Measurements from ENCODE around the gene RAB7A. TPM values are rescaled to one million over a fixed set of nuclear protein-coding genes. Genes with fewer than 3 reads are reported as not detected.

RAB7A gene
- total and polyA plus RNA-seq, 4 donors = 127 to 271 (median 209) TPM

DNA sequence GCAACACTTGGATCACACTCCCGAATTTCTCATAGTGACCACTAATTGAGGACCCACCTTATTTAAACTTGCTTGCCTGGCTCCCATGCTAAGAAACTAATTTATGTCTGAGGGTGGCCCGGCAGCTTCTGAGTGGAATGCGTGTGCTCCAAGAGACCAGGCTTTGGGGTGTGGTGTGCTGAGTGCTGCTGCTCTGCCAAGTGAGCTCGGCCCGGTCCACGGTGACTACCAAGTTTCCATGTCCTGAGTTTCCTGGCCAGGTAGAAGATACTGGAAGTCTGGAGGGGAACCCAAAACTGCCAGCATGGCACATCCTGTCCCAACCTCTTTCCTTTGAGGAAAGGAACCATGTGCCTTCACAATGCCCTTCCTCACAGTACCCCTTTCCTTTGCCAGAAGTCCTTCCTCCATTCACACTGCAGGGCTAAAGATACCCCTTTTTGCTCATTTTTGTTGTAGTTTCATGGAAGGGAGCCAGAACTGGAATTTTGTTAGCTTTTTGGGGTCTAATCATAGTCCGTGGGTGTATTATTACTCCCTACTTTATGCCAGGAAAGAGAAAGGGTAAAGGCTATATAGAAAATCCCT is 94.4 kb downstream of the RAB7A start:
- no peak for DNase-seq
- no peak for ATAC-seq (ENCODE audit: insufficient read depth, low FRiP score)
- H3K4me1 ChIP-seq (ENCODE audit: control insufficient read depth in 5 of 5, insufficient read depth in 5 of 5, low read length in 5 of 5) = peaks cover 0 to 10% (median 0%) of the 10 kb centered on the region in 5 donors
- no peak overlapping the region for H3K9ac ChIP-seq (ENCODE audit: insufficient read depth in 1 of 2, low read length in 2 of 2)
- WGBS, 2 donors = 87 to 98% methylated on average over 7 of the region's 7 CpGs
- H3K36me3 ChIP-seq (ENCODE audit: control insufficient read depth in 4 of 4, insufficient read depth in 4 of 4, low read length in 4 of 4) = peaks cover 3 to 31% (median 15%) of the 10 kb centered on the region in 4 donors
- peaks cover 0 to 2% (median 0%) of the 10 kb centered on the region in 4 donors for H3K9me3 ChIP-seq (ENCODE audit: control insufficient read depth in 4 of 4, insufficient read depth in 3 of 4, low read length in 3 of 4)
- no peaks in the 10 kb centered on the region for H3K27me3 ChIP-seq (ENCODE audit: control insufficient read depth in 3 of 3, insufficient read depth in 3 of 3, low read length in 2 of 3)
- no peak for TF ChIP-seq CTCF (IDR thresholded peaks at IDR 0.05; ENCODE audit: control extremely low read depth, extremely low read depth)
- H3K4me3 ChIP-seq = no peak overlapping the region
- H3K27ac ChIP-seq (ENCODE audit: low read depth in 1 of 2, low read length in 1 of 2) = no peak overlapping the region

DNA sequence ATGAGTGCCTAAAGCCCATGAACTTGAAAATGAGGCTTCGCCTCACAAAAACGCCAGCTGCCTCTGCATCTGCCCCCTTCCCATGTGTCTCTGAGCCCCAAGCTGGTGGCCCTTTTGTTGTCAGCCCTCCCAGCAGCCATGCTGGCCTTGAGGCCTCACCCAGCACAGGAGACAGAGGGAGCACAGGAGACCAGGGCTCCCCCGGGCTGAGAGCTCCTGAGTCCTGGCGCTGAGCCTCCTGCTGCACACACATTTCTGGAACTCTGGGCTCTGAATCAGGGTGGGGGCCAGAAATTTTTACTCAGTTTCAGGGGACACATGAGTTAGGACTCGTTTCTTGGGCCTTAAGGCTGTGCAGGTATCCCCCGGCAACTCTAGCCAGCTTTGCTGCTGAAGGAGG is 97.0 kb downstream of the RAB7A start:
- 92 to 93% methylated on average over 6 of the region's 6 CpGs for WGBS, 2 donors
- DNase-seq = no peak
- no peak overlapping the region for H3K9ac ChIP-seq (ENCODE audit: insufficient read depth in 1 of 2, low read length in 2 of 2)
- H3K9me3 ChIP-seq (ENCODE audit: control insufficient read depth in 4 of 4, insufficient read depth in 3 of 4, low read length in 3 of 4) = peaks cover 0 to 2% (median 0%) of the 10 kb centered on the region in 4 donors
- H3K27ac ChIP-seq (ENCODE audit: low read depth in 1 of 2, low read length in 1 of 2) = no peak overlapping the region
- no peak for TF ChIP-seq CTCF (IDR thresholded peaks at IDR 0.05; ENCODE audit: control extremely low read depth, extremely low read depth)
- H3K4me3 ChIP-seq = no peak overlapping the region
- no peaks in the 10 kb centered on the region for H3K27me3 ChIP-seq (ENCODE audit: control insufficient read depth in 3 of 3, insufficient read depth in 3 of 3, low read length in 2 of 3)
- peaks cover 0 to 14% (median 9%) of the 10 kb centered on the region in 4 donors for H3K36me3 ChIP-seq (ENCODE audit: control insufficient read depth in 4 of 4, insufficient read depth in 4 of 4, low read length in 4 of 4)
- peaks cover 0 to 2% (median 0%) of the 10 kb centered on the region in 5 donors for H3K4me1 ChIP-seq (ENCODE audit: control insufficient read depth in 5 of 5, insufficient read depth in 5 of 5, low read length in 5 of 5)
- ATAC-seq (ENCODE audit: insufficient read depth, low FRiP score) = no peak

GRCh38 chr3:128823631-128824030 is 97.6 kb downstream of the RAB7A start:
- Histone ChIP-seq H3K36me3 (ENCODE audit: control insufficient read depth in 4 of 4, insufficient read depth in 4 of 4, low read length in 4 of 4) (peaks cover 0 to 10% (median 3%) of the 10 kb centered on the region in 4 donors), H3K27ac (ENCODE audit: low read depth in 1 of 2, low read length in 1 of 2) (no peak overlapping the region), H3K9me3 (ENCODE audit: control insufficient read depth in 4 of 4, insufficient read depth in 3 of 4, low read length in 3 of 4) (peaks cover 0 to 2% (median 0%) of the 10 kb centered on the region in 4 donors), H3K4me3 (no peak overlapping the region), H3K9ac (ENCODE audit: insufficient read depth in 1 of 2, low read length in 2 of 2) (no peak overlapping the region), H3K27me3 (ENCODE audit: control insufficient read depth in 3 of 3, insufficient read depth in 3 of 3, low read length in 2 of 3) (no peaks in the 10 kb centered on the region), H3K4me1 (ENCODE audit: control insufficient read depth in 5 of 5, insufficient read depth in 5 of 5, low read length in 5 of 5) (peaks cover 0 to 2% (median 0%) of the 10 kb centered on the region in 5 donors)
- 95 to 97% methylated on average over 3 of the region's 3 CpGs for WGBS, 2 donors
- ATAC-seq (ENCODE audit: insufficient read depth, low FRiP score) (no peak), DNase-seq (no peak)
- no peak for TF ChIP-seq CTCF (IDR thresholded peaks at IDR 0.05; ENCODE audit: control extremely low read depth, extremely low read depth)
